Mesendoderm (in vitro differentiated cells): ENCODE data around the gene ITGB1BP1. TPM values are rescaled to one million over a fixed set of nuclear protein-coding genes. Genes with fewer than 3 reads are reported as not detected.
A peak's percentile ranks its signal among the peaks of the same experiment; 100 is the strongest.

Experiments used
- DNase-seq: peaks from one replicate; pipeline ENCODE4 v3.0.0; 2013
- H2AK5ac ChIP-seq: 2 replicates; pipeline ENCODE4 v1.6.1; 2013; ENCODE audit warnings: low read length, inconsistent platforms
- H2BK120ac ChIP-seq: 2 replicates; pipeline ENCODE4 v1.6.1; 2013; ENCODE audit warnings: low read depth, mild to moderate bottlenecking, low read length, moderate library complexity, mixed read lengths
- H2BK15ac ChIP-seq: replicated peaks from 2 replicates; pipeline ENCODE4 v1.6.1; 2013; ENCODE audit warnings: low read depth, mild to moderate bottlenecking, moderate library complexity
- H2BK5ac ChIP-seq: 2 replicates; pipeline ENCODE4 v1.6.1; 2013; ENCODE audit warnings: low read length, inconsistent platforms
- H3K18ac ChIP-seq: 2 replicates; pipeline ENCODE4 v1.6.1; 2013; ENCODE audit warnings: mild to moderate bottlenecking, low read length, mixed read lengths
- H3K23ac ChIP-seq: one replicate; pipeline ENCODE4 v1.6.1; 2013; ENCODE audit warnings: low read length
- H3K27ac ChIP-seq: 2 replicates; pipeline ENCODE4 v1.5.1; 2013; ENCODE audit warnings: low read depth, mild to moderate bottlenecking, inconsistent platforms, low read length, moderate library complexity
- H3K27me3 ChIP-seq: 2 replicates; pipeline ENCODE4 v1.6.1; 2013; ENCODE audit warnings: low read length, control low read depth, mild to moderate bottlenecking, inconsistent platforms; ENCODE audit not compliant: insufficient read depth, poor library complexity
- H3K36me3 ChIP-seq: 2 replicates; pipeline ENCODE4 v1.6.1; 2013; ENCODE audit warnings: low read length, inconsistent platforms; ENCODE audit not compliant: control insufficient read depth, insufficient read depth
- H3K4ac ChIP-seq: one replicate; pipeline ENCODE4 v1.6.1; 2013; ENCODE audit warnings: low read depth, mild to moderate bottlenecking, low read length, moderate library complexity
- H3K4me1 ChIP-seq: 2 replicates; pipeline ENCODE4 v1.6.1; 2013; ENCODE audit warnings: low read depth, low read length, inconsistent platforms; ENCODE audit not compliant: control insufficient read depth
- H3K4me2 ChIP-seq: 2 replicates; pipeline ENCODE4 v1.6.1; 2013; ENCODE audit warnings: low read length
- H3K4me3 ChIP-seq: 2 replicates; pipeline ENCODE4 v1.5.1; 2013; ENCODE audit warnings: mild to moderate bottlenecking, low read length
- H3K56ac ChIP-seq: one replicate; pipeline ENCODE4 v1.6.1; 2013; ENCODE audit warnings: low read length
- H3K79me1 ChIP-seq: 2 replicates; pipeline ENCODE4 v1.6.1; 2013; ENCODE audit warnings: low read length, inconsistent platforms
- H3K79me2 ChIP-seq: 2 replicates; pipeline ENCODE4 v1.6.1; 2013; ENCODE audit warnings: mild to moderate bottlenecking, low read length; ENCODE audit not compliant: control insufficient read depth, insufficient read depth
- H3K9ac ChIP-seq: 2 replicates; pipeline ENCODE4 v1.6.1; 2013; ENCODE audit warnings: low read length, inconsistent platforms
- H4K5ac ChIP-seq: one replicate; pipeline ENCODE4 v1.6.1; 2013; ENCODE audit warnings: low read length
- H4K8ac ChIP-seq: one replicate; pipeline ENCODE4 v1.6.1; 2013; ENCODE audit warnings: low read depth, mild to moderate bottlenecking, control low read depth, low read length, moderate library complexity
- WGBS: extraction: QIAGEN DNeasy Blood & Tissue Kit; methylation state at CpG from one replicate; pipeline ENCODE4 v1.1.7; 2013; ENCODE audit warnings: low lambda C conversion rate, missing lambda C conversion rate; ENCODE audit not compliant: insufficient coverage; ENCODE audit errors: extremely low coverage; 5-methylcytosine and 5-hydroxymethylcytosine counted together
- polyA plus RNA-seq, 2 experiments: library from polyadenylated mRNA; stranded (reverse); fragments of 200-250 nt; gene quantifications; one replicate each; pipeline ENCODE4 v1.2.3, GENCODE V29; 2013

The ITGB1BP1 gene, protein sequence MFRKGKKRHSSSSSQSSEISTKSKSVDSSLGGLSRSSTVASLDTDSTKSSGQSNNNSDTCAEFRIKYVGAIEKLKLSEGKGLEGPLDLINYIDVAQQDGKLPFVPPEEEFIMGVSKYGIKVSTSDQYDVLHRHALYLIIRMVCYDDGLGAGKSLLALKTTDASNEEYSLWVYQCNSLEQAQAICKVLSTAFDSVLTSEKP
- polyA plus RNA-seq (2013, experiment 1 of 2) = 52.6 TPM
- 52.3 TPM for polyA plus RNA-seq (2013, experiment 2 of 2)

GRCh38 chr2:9423100-9423921, at the start of gene ITGB1BP1, which contains the start of gene CPSF3:
ITGB1BP1 (minus strand) TSS chr2:9423528; CDS start chr2:9418697, 4,831 bp downstream.
CPSF3 (plus strand) TSS chr2:9423654; CDS start chr2:9423774, 120 bp downstream.
- Histone ChIP-seq H3K9ac (peak within 1 kb of the TSS; percentile 92), H2BK5ac (peak within 1 kb of the TSS; percentile 15), H2BK15ac (no peak within 1 kb of the TSS), H3K18ac (peak within 1 kb of the TSS; percentile 52), H3K36me3 (no peaks in the 10 kb centered on the region), H3K4me1 (peaks cover 5% of the 10 kb centered on the region), H3K27me3 (no peaks in the 10 kb centered on the region), H3K23ac (peak within 1 kb of the TSS; percentile 54), H2BK120ac (no peak within 1 kb of the TSS), H4K5ac (no peak within 1 kb of the TSS), H3K56ac (peak within 1 kb of the TSS; percentile 96), H3K27ac (peak within 1 kb of the TSS; percentile 45), H3K79me2 (peaks cover 13% of the 10 kb centered on the region), H2AK5ac (no peak within 1 kb of the TSS), H3K79me1 (peaks cover 21% of the 10 kb centered on the region), H3K4me3 (peak within 1 kb of the TSS; percentile 81), H4K8ac (peak within 1 kb of the TSS; percentile 3), H3K4ac (peak within 1 kb of the TSS; percentile 65), H3K4me2 (peak within 1 kb of the TSS; percentile 99)
- whole genome bisulfite sequencing = no CpG with 5 or more reads among the region's 91 CpGs
- DNase-seq = peak; percentile 99

- Histone ChIP-seq H3K23ac (no peak overlapping the region), H3K27ac (no peak overlapping the region), H2BK15ac (no peak overlapping the region), H4K8ac (no peak overlapping the region), H3K4me1 (no peaks in the 10 kb centered on the region), H3K4me2 (no peak overlapping the region), H3K56ac (no peak overlapping the region), H3K79me1 (no peaks in the 10 kb centered on the region), H3K18ac (no peak overlapping the region), H2BK120ac (no peak overlapping the region), H3K27me3 (no peaks in the 10 kb centered on the region), H2AK5ac (no peak overlapping the region), H4K5ac (no peak overlapping the region), H3K4me3 (no peak overlapping the region), H3K36me3 (peaks cover 4% of the 10 kb centered on the region), H3K4ac (no peak overlapping the region), H2BK5ac (no peak overlapping the region), H3K79me2 (no peaks in the 10 kb centered on the region), H3K9ac (no peak overlapping the region)
- DNase-seq = no peak
- WGBS = no CpG with 5 or more reads among the region's 9 CpGs
These were observed 49.2 kb upstream of the ITGB1BP1 start for GRCh38 chr2:9472511-9472910.

DNA sequence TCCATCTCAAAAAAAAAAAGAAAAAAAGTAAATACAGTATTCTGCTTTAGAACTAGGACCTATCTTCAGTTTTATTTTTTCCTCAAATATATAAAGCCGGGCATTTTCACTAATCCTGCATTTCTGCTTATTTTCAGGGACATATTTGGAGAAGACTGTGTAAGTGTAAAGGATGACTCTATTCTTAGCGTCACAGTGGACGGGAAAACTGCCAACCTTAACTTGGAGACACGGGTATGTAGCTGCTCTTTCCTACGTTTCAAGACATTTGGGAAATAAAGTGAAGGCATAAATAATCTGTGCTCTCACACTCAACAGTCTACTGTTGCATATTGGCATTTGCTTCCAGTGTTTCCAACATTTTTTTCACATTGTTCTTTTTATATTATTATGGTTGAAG, 47.9 kb upstream of the ITGB1BP1 start:
- H2BK5ac ChIP-seq = no peak overlapping the region
- H3K27me3 ChIP-seq = no peaks in the 10 kb centered on the region
- no peak overlapping the region for H4K5ac ChIP-seq
- WGBS = no CpG with 5 or more reads among the region's 5 CpGs
- H3K18ac ChIP-seq = no peak overlapping the region
- no peak overlapping the region for H2BK120ac ChIP-seq
- H4K8ac ChIP-seq = no peak overlapping the region
- no peak overlapping the region for H2AK5ac ChIP-seq
- H3K4ac ChIP-seq = no peak overlapping the region
- no peak overlapping the region for H3K4me2 ChIP-seq
- no peak for DNase-seq
- H3K27ac ChIP-seq = no peak overlapping the region
- no peaks in the 10 kb centered on the region for H3K4me1 ChIP-seq
- no peaks in the 10 kb centered on the region for H3K79me2 ChIP-seq
- peaks cover 4% of the 10 kb centered on the region for H3K36me3 ChIP-seq
- H3K23ac ChIP-seq = no peak overlapping the region
- no peak overlapping the region for H3K4me3 ChIP-seq
- H3K9ac ChIP-seq = no peak overlapping the region
- H3K79me1 ChIP-seq = no peaks in the 10 kb centered on the region
- H2BK15ac ChIP-seq = no peak overlapping the region
- no peak overlapping the region for H3K56ac ChIP-seq

GRCh38 chr2:9467687-9468086, 44.4 kb upstream of the ITGB1BP1 start:
- H3K36me3 ChIP-seq = peaks cover 5% of the 10 kb centered on the region
- H3K18ac ChIP-seq = no peak overlapping the region
- H3K23ac ChIP-seq = no peak overlapping the region

DNA sequence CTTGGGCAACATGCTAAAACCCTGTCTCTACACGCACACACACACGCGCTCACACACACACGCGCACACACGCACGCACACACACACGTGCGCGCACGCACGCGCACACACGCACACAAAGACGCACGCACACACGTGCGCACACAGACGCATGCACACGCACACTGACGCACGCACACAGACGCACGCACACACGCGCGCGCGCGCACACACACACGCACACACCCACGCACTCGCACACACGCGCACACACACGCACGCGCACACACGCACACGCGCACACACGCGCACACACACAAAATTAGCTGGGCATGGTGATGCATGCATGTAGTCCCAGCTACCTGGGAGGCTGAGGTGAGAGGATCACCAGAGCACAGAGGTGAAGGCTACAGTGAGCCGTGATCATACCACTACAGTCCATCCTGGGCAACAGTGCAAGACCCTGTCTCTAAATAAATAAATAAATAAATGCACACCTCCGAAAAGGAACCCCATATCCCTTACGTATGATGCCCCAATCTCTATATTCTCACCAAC, 42.9 kb upstream of the ITGB1BP1 start:
- Histone ChIP-seq H3K36me3 (peaks cover 5% of the 10 kb centered on the region), H3K9ac (no peak overlapping the region), H2BK5ac (no peak overlapping the region), H3K79me1 (no peaks in the 10 kb centered on the region), H3K4me2 (no peak overlapping the region), H3K27ac (no peak overlapping the region), H3K4me1 (no peaks in the 10 kb centered on the region), H2BK15ac (no peak overlapping the region), H3K27me3 (no peaks in the 10 kb centered on the region), H3K18ac (no peak overlapping the region), H2BK120ac (no peak overlapping the region), H3K4me3 (no peak overlapping the region), H3K56ac (no peak overlapping the region), H4K8ac (no peak overlapping the region), H3K79me2 (no peaks in the 10 kb centered on the region), H2AK5ac (no peak overlapping the region), H3K23ac (no peak overlapping the region), H3K4ac (no peak overlapping the region), H4K5ac (no peak overlapping the region)
- no peak for DNase-seq
- WGBS = 100% methylated on average over 16 of the region's 46 CpGs

More at GRCh38 chr2:9467687-9468086, 44.4 kb upstream of the ITGB1BP1 start:
- Histone ChIP-seq H3K4ac (no peak overlapping the region), H3K56ac (no peak overlapping the region), H4K8ac (no peak overlapping the region), H2BK5ac (no peak overlapping the region), H2BK120ac (no peak overlapping the region), H3K4me1 (no peaks in the 10 kb centered on the region), H3K4me2 (no peak overlapping the region), H3K27me3 (no peaks in the 10 kb centered on the region), H3K79me2 (no peaks in the 10 kb centered on the region), H3K4me3 (no peak overlapping the region), H2BK15ac (no peak overlapping the region), H3K27ac (no peak overlapping the region), H4K5ac (no peak overlapping the region), H3K79me1 (no peaks in the 10 kb centered on the region), H2AK5ac (no peak overlapping the region), H3K9ac (no peak overlapping the region)
- no peak for DNase-seq
- WGBS = no CpG with 5 or more reads among the region's 10 CpGs
